Measurements from ENCODE around the gene CYP2R1.

GRCh38 chr11:14898355-14898754, 6.3 kb upstream of the CYP2R1 start:
- no peak for TF ChIP-seq REST (IDR thresholded peaks at IDR 0.05; ENCODE audit: borderline replicate concordance)
- no peak for TF ChIP-seq TAF1 (IDR thresholded peaks at IDR 0.05; ENCODE audit: low read depth)
- no peak for TF ChIP-seq POLR2AphosphoS5 (IDR thresholded peaks at IDR 0.05)
- TF ChIP-seq, protein P1, sequence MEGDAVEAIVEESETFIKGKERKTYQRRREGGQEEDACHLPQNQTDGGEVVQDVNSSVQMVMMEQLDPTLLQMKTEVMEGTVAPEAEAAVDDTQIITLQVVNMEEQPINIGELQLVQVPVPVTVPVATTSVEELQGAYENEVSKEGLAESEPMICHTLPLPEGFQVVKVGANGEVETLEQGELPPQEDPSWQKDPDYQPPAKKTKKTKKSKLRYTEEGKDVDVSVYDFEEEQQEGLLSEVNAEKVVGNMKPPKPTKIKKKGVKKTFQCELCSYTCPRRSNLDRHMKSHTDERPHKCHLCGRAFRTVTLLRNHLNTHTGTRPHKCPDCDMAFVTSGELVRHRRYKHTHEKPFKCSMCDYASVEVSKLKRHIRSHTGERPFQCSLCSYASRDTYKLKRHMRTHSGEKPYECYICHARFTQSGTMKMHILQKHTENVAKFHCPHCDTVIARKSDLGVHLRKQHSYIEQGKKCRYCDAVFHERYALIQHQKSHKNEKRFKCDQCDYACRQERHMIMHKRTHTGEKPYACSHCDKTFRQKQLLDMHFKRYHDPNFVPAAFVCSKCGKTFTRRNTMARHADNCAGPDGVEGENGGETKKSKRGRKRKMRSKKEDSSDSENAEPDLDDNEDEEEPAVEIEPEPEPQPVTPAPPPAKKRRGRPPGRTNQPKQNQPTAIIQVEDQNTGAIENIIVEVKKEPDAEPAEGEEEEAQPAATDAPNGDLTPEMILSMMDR (IDR thresholded peaks at IDR 0.05; ENCODE audit: poor library complexity, severe bottlenecking), result no peak
